DND-41 (cell line): ENCODE results near the gene TARDBP.

ENCODE experiments used
- EZH2 ChIP-seq: IDR thresholded peaks from 3 replicates; pipeline ENCODE4 v1.6.1; 2012; ENCODE audit warnings: borderline replicate concordance, low read depth, mild to moderate bottlenecking, moderate library complexity, low read length, inconsistent platforms; ENCODE audit not compliant: severe bottlenecking
- TF ChIP-seq, protein P1 (sequence below): IDR thresholded peaks from 2 replicates; pipeline ENCODE4 v1.5.1; 2012; ENCODE audit warnings: borderline replicate concordance, low read length, moderate library complexity, mild to moderate bottlenecking; ENCODE audit not compliant: poor library complexity, severe bottlenecking; ENCODE audit errors: extremely low read depth

GRCh38 chr1:10975567-10976326 lies 36.7 kb upstream of the TARDBP start:
- TF ChIP-seq, protein P1, sequence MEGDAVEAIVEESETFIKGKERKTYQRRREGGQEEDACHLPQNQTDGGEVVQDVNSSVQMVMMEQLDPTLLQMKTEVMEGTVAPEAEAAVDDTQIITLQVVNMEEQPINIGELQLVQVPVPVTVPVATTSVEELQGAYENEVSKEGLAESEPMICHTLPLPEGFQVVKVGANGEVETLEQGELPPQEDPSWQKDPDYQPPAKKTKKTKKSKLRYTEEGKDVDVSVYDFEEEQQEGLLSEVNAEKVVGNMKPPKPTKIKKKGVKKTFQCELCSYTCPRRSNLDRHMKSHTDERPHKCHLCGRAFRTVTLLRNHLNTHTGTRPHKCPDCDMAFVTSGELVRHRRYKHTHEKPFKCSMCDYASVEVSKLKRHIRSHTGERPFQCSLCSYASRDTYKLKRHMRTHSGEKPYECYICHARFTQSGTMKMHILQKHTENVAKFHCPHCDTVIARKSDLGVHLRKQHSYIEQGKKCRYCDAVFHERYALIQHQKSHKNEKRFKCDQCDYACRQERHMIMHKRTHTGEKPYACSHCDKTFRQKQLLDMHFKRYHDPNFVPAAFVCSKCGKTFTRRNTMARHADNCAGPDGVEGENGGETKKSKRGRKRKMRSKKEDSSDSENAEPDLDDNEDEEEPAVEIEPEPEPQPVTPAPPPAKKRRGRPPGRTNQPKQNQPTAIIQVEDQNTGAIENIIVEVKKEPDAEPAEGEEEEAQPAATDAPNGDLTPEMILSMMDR: no peak
- TF ChIP-seq EZH2: no peak
